AML-193 (cell line): ENCODE data around the gene PROM1.
A peak's percentile ranks its signal among the peaks of the same experiment; 100 is the strongest.

ENCODE experiments used
- DNase-seq, 2 experiments: peaks; one replicate each; lab custom pipeline; 2025; lab: John Stamatoyannopoulos, UW

Gene PROM1

GRCh38 chr4:15983610-15984009 lies 100.2 kb downstream of the PROM1 start:
- DNase-seq = no peak

- no peak for DNase-seq
Observed at GRCh38 chr4:15982842-15983524, 100.8 kb downstream of the PROM1 start.

GRCh38 chr4:15976456-15977447 lies 107.1 kb downstream of the PROM1 start:
- no peak for DNase-seq

GRCh38 chr4:15971068-15971801 lies 112.6 kb downstream of the PROM1 start:
- no peak for DNase-seq

GRCh38 chr4:15968551-15969300 lies 115.1 kb downstream of the PROM1 start:
- no peak for DNase-seq

- no peak for DNase-seq
Observed at GRCh38 chr4:15965325-15965724, 118.5 kb downstream of the PROM1 start.

GRCh38 chr4:15964159-15964558 lies 119.7 kb downstream of the PROM1 start:
- DNase-seq = peak in 1 of 2 experiments; percentile 5

GRCh38 chr4:15963576-15963975 lies 120.2 kb downstream of the PROM1 start:
- peak in 1 of 2 experiments; percentile 4 for DNase-seq

- peak; percentile 45 to 68 for DNase-seq
Observed at GRCh38 chr4:15963001-15963451, 120.8 kb downstream of the PROM1 start, which contains the start of gene FGFBP2. Gene FGFBP2, minus strand, starts transcription at chr4:15963175. Its CDS starts 46 bp downstream, at chr4:15963129.

GRCh38 chr4:15961781-15962510 lies 121.9 kb downstream of the PROM1 start:
- no peak for DNase-seq

- DNase-seq = no peak
Observed at GRCh38 chr4:15958562-15958961, 125.3 kb downstream of the PROM1 start.

- DNase-seq = peak; percentile 62 to 73
Observed at GRCh38 chr4:15956179-15956850, 127.5 kb downstream of the PROM1 start.

GRCh38 chr4:15955670-15956069 lies 128.2 kb downstream of the PROM1 start:
- peak; percentile 3 to 13 for DNase-seq

GRCh38 chr4:15953625-15954024 lies 130.2 kb downstream of the PROM1 start:
- DNase-seq = no peak

GRCh38 chr4:15951781-15952180 lies 132.0 kb downstream of the PROM1 start:
- DNase-seq = no peak

GRCh38 chr4:15948826-15949225 lies 135.0 kb downstream of the PROM1 start:
- DNase-seq = no peak

GRCh38 chr4:15947684-15948083 lies 136.1 kb downstream of the PROM1 start:
- DNase-seq = no peak

- DNase-seq = peak; percentile 88
Observed at GRCh38 chr4:15945516-15945915, 138.3 kb downstream of the PROM1 start.

- no peak for DNase-seq
Observed at GRCh38 chr4:15944895-15945294, 138.9 kb downstream of the PROM1 start.

GRCh38 chr4:15942283-15942682 lies 141.5 kb downstream of the PROM1 start:
- no peak for DNase-seq
